ENCODE results near the gene MTMR6. TPM values are rescaled to one million over a fixed set of nuclear protein-coding genes. Genes with fewer than 3 reads are reported as not detected.

MTMR6 gene
- total RNA-seq, 2 experiments from 2014 or later = 15.6 to 15.8 TPM

DNA sequence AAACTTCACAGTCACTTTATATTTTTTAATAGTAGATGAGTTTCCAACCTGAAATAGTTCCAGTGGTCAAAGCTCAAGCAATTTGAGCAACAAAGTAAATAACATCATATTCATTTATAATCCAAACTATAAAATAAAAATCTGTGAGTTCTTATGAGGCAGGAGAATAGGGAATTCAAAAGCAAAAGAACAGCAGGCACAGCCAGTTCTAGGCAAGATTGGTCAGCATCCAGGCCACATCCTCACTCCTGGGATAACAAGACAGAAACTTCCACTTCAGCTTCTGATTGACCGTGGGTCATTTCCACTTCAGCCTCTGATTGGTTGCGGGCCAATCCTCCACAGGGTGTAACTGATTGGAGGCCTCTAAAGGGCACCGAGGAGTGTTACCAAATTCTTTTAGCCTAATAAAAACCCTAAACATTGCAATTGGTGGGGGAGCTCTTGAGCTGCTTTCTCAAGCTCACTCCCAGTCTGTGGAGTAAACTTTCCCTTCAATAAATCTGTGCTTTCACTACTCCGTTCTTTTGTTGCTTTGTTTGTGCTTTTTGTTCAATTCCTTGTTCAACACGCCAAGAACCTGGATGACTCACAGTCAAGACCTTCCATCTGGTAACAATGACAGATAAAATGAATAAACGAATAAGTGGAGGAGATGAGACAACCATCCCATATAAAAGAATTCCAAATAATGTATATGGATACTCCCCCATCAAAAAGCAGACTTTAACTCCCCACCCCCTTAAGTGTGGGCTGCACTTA, 72.6 kb downstream of the MTMR6 start:
- H3K4me1 Mint-ChIP-seq = no peaks in the 10 kb centered on the region

DNA sequence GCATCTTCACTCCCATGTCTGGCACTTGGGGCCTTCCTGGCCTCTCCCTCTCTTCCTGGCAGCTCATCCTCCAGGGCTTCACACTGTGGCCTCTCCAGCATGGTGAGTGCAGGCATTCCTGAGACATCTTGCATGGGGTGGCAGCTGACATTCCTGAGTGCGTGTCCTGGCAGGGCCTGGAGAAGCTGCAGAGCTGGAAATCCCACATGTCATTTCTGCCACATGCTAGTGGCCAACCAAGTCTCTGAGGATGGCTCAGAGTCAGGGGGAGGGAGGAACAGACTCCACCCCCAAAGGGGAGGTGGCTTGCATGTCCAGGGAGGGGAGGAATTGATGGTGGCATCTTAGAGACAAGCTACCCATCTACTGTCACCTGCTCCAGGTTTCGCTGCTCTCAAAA, 73.6 kb downstream of the MTMR6 start:
- Mint-ChIP-seq H3K9me3 (no peaks in the 10 kb centered on the region), H3K36me3 (no peaks in the 10 kb centered on the region), H3K4me3 (no peak overlapping the region), H3K27ac (no peak overlapping the region), H3K4me1 (no peaks in the 10 kb centered on the region), H3K27me3 (no peaks in the 10 kb centered on the region)
- no peak for DNase-seq

More for the DNA sequence above, 72.6 kb downstream of the MTMR6 start:
- no peak for DNase-seq
- Mint-ChIP-seq H3K27me3 (no peaks in the 10 kb centered on the region), H3K4me3 (no peak overlapping the region), H3K9me3 (no peaks in the 10 kb centered on the region), H3K36me3 (no peaks in the 10 kb centered on the region), H3K27ac (no peak overlapping the region)

- Mint-ChIP-seq H3K36me3 (no peaks in the 10 kb centered on the region), H3K27ac (no peak overlapping the region), H3K4me3 (no peak overlapping the region), H3K4me1 (no peaks in the 10 kb centered on the region), H3K9me3 (no peaks in the 10 kb centered on the region), H3K27me3 (no peaks in the 10 kb centered on the region)
- DNase-seq = no peak
These were observed 76.3 kb downstream of the MTMR6 start for GRCh38 chr13:25210842-25211569.

DNA sequence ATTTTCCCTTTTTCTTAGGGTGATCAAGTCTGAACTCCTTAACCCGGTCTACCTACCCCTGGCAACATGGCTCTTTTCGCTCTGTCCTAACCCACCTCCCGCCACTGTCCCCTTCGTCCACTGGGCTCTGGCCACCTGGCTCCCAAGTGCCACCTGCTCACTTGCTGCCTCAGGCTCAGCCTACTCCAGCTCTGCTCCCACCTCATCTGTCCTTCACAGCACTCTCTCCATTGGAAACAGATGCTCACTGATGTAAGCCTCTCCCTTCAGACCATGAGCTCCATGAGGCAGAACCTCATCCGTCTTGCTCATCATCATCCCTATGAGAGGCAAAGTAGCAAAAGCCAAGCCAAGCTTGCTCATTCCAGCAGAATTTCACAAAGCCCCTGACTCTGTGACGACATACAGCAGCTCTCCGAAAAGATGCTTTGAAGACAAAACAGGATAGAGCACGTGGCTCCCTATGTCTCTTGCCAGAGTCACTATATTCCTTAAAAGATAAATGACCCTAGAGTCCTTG, 79.9 kb downstream of the MTMR6 start:
- no peak overlapping the region for H3K27ac Mint-ChIP-seq
- DNase-seq = no peak
- no peaks in the 10 kb centered on the region for H3K9me3 Mint-ChIP-seq
- H3K27me3 Mint-ChIP-seq = peaks cover 5% of the 10 kb centered on the region
- no peak overlapping the region for H3K4me3 Mint-ChIP-seq
- no peaks in the 10 kb centered on the region for H3K4me1 Mint-ChIP-seq
- H3K36me3 Mint-ChIP-seq = no peaks in the 10 kb centered on the region

DNA sequence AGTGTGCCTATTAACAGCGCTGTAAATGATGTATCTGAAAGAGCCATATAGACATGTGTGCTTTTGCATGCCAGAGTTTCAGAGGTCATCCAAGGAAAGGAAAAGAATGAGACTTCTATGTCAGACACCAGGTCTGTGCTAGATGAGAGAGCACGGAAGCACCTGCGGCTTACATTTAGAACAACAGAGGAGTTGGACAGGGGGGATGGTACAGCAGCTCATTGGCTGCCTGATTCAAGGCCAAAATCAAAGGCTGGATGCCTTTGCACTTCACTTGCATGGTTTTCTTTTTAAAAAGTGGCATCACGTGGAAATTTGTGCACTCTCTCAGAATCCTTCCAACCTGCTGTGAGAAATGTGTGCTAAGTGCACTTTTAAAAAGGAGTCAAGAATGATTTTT, 82.4 kb downstream of the MTMR6 start:
- DNase-seq = no peak

GRCh38 chr13:25203127-25203740, 84.1 kb downstream of the MTMR6 start:
- DNase-seq = no peak
- Mint-ChIP-seq H3K27me3 (peaks cover 10% of the 10 kb centered on the region), H3K4me1 (no peaks in the 10 kb centered on the region), H3K27ac (no peak overlapping the region), H3K9me3 (no peaks in the 10 kb centered on the region), H3K4me3 (no peak overlapping the region), H3K36me3 (no peaks in the 10 kb centered on the region)

More for the DNA sequence above, 82.4 kb downstream of the MTMR6 start:
- Mint-ChIP-seq H3K27me3 (peaks cover 10% of the 10 kb centered on the region), H3K27ac (no peak overlapping the region), H3K4me3 (no peak overlapping the region), H3K4me1 (no peaks in the 10 kb centered on the region), H3K9me3 (no peaks in the 10 kb centered on the region), H3K36me3 (no peaks in the 10 kb centered on the region)

- Mint-ChIP-seq H3K4me1 (no peaks in the 10 kb centered on the region), H3K4me3 (no peak overlapping the region), H3K9me3 (no peaks in the 10 kb centered on the region), H3K36me3 (no peaks in the 10 kb centered on the region), H3K27me3 (peaks cover 19% of the 10 kb centered on the region), H3K27ac (no peak overlapping the region)
- no peak for DNase-seq
These were observed 86.5 kb downstream of the MTMR6 start for GRCh38 chr13:25200783-25201182.

DNA sequence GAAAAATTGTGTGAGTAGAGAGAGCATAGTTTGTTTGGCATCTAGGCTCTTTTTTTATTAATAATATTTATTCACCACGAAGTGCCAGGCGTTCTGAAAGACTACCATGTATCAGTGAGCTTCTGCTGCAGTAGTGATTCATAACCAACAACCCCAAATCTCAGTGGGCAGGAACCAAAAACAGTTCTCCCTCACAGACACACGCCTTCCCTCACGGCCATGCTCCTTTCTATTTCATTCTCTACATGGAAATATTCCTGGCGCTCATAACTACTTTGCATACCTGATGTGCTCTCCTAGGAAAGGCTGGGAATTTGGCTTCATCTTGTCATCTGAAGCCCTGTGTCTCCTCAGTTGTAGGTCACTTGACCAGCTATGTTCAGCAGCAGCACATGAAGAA, 88.6 kb downstream of the MTMR6 start:
- peaks cover 14% of the 10 kb centered on the region for H3K27me3 Mint-ChIP-seq
- no peaks in the 10 kb centered on the region for H3K4me1 Mint-ChIP-seq
- no peaks in the 10 kb centered on the region for H3K36me3 Mint-ChIP-seq
- H3K27ac Mint-ChIP-seq = no peak overlapping the region
- H3K9me3 Mint-ChIP-seq = no peaks in the 10 kb centered on the region
- DNase-seq = no peak
- no peak overlapping the region for H3K4me3 Mint-ChIP-seq

- H3K4me3 Mint-ChIP-seq = no peak overlapping the region
- no peak for DNase-seq
These were observed 90.3 kb downstream of the MTMR6 start for GRCh38 chr13:25196971-25197370.

More at GRCh38 chr13:25196971-25197370, 90.3 kb downstream of the MTMR6 start:
- Mint-ChIP-seq H3K4me1 (no peaks in the 10 kb centered on the region), H3K27ac (no peak overlapping the region), H3K36me3 (no peaks in the 10 kb centered on the region), H3K9me3 (no peaks in the 10 kb centered on the region), H3K27me3 (peaks cover 25% of the 10 kb centered on the region)

Other genes starting within 250 kb of the MTMR6 start
- 1 to 10 TPM; 1.2 to 1.3 TPM for gene PABPC3, start 191.4 kb downstream of the MTMR6 start, total RNA-seq
- not detected for gene AMER2, start 115.2 kb downstream of the MTMR6 start, total RNA-seq
- 100 to 1,000 TPM; 137 to 142 TPM for gene NUP58, start 14.1 kb upstream of the MTMR6 start, total RNA-seq
- 1 to 10 TPM; 1.6 to 1.7 TPM for gene ATP8A2, start 84.5 kb upstream of the MTMR6 start, total RNA-seq